Uterus (tissue), 2 donors: ENCODE measurements around the gene FYN.

Experiments used
- POLR2A ChIP-seq, 2 donors: fragments of 450-650 bp; IDR thresholded peaks; one replicate each; pipeline ENCODE4 v1.6.1; 2016; ENCODE audit warnings: antibody characterized with exemption in 2 of 2, mild to moderate bottlenecking in 1 of 2, moderate library complexity in 1 of 2
- TF ChIP-seq, protein P1 (sequence below), 4 experiments: fragments of 200-600 bp in 2 of 4; fragments of 450-650 bp in 2 of 4; sonication (generic) in 2 of 4; IDR thresholded peaks; one replicate each; pipeline ENCODE4 v1.5.1; 2016 to 2019; ENCODE audit warnings: antibody characterized with exemption in 4 of 4, mild to moderate bottlenecking in 2 of 4, moderate library complexity in 1 of 4

DNA sequence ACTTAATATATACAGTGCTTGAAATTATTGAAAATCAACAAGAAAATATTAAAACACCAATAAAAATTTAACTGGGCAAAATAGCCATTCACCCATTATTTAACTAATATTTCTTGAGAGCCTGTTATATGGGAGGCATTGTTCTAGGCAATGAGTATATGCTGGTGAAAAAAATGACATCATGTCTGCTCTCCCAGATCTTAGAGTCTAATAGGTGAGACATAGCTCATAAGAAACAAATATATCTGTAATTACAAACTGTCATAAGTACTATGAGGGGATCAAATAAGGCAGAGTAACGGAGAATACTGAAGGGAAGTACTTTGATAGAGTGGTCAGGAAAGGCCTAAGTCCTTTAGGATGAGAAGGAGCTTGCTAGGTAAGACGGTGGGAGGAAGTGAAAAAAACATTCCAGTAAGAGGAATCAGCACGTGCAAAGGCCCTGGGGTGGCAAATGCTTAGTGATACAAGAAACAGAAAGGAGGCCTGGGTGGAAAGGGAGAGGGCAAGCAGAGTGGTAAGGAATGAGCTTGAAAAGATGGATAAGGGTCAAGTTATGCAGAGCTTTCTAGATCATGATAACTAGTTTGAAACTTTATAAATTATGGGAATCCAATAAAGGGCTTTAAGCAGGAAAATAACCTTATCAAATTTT lies 12.2 kb upstream of the FYN start:
- TF ChIP-seq, protein P1, sequence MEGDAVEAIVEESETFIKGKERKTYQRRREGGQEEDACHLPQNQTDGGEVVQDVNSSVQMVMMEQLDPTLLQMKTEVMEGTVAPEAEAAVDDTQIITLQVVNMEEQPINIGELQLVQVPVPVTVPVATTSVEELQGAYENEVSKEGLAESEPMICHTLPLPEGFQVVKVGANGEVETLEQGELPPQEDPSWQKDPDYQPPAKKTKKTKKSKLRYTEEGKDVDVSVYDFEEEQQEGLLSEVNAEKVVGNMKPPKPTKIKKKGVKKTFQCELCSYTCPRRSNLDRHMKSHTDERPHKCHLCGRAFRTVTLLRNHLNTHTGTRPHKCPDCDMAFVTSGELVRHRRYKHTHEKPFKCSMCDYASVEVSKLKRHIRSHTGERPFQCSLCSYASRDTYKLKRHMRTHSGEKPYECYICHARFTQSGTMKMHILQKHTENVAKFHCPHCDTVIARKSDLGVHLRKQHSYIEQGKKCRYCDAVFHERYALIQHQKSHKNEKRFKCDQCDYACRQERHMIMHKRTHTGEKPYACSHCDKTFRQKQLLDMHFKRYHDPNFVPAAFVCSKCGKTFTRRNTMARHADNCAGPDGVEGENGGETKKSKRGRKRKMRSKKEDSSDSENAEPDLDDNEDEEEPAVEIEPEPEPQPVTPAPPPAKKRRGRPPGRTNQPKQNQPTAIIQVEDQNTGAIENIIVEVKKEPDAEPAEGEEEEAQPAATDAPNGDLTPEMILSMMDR (IDR thresholded peaks at IDR 0.05), result no peak
- TF ChIP-seq POLR2A (IDR thresholded peaks at IDR 0.05), result no peak
